Ishikawa (cell line): ENCODE results near the gene SLC25A15.

Experiments used
- CEBPB ChIP-seq: IDR thresholded peaks from 2 replicates; pipeline ENCODE4 v1.6.1; 2012
- CREB1 ChIP-seq: IDR thresholded peaks from 2 replicates; pipeline ENCODE4 v1.6.1; 2012; ENCODE audit warnings: low read depth
- EGR1 ChIP-seq: IDR thresholded peaks from 2 replicates; pipeline ENCODE4 v1.6.1; 2012
- EP300 ChIP-seq: IDR thresholded peaks from 2 replicates; pipeline ENCODE4 v1.6.1; 2012; ENCODE audit warnings: borderline replicate concordance
- FOXM1 ChIP-seq: IDR thresholded peaks from 2 replicates; pipeline ENCODE4 v1.6.1; 2012; ENCODE audit warnings: low read depth, borderline replicate concordance
- NFIC ChIP-seq: IDR thresholded peaks from 2 replicates; pipeline ENCODE4 v1.6.1; 2012
- RAD21 ChIP-seq: IDR thresholded peaks from 2 replicates; pipeline ENCODE4 v1.6.1; 2012; ENCODE audit warnings: low read depth
- TAF1 ChIP-seq: IDR thresholded peaks from 2 replicates; pipeline ENCODE4 v1.6.1; 2012; ENCODE audit warnings: low read depth, mild to moderate bottlenecking
- TCF12 ChIP-seq: IDR thresholded peaks from 2 replicates; pipeline ENCODE4 v1.6.1; 2012; ENCODE audit warnings: low read depth
- TEAD4 ChIP-seq: IDR thresholded peaks from 2 replicates; pipeline ENCODE4 v1.6.1; 2012
- YY1 ChIP-seq: IDR thresholded peaks from 2 replicates; pipeline ENCODE4 v1.6.1; 2012; ENCODE audit warnings: low read depth
- ZBTB7A ChIP-seq: IDR thresholded peaks from 2 replicates; pipeline ENCODE4 v1.6.1; 2012; ENCODE audit warnings: low read depth
- TF ChIP-seq, protein P1 (sequence below): IDR thresholded peaks from 2 replicates; pipeline ENCODE4 v1.6.1; 2012
- TF ChIP-seq, protein P2 (sequence below): IDR thresholded peaks from 2 replicates; pipeline ENCODE4 v1.6.1; 2012
- TF ChIP-seq, protein P3 (sequence below): IDR thresholded peaks from 2 replicates; pipeline ENCODE4 v1.6.1; 2012; ENCODE audit warnings: low read depth, mild to moderate bottlenecking

The SLC25A15 gene

DNA sequence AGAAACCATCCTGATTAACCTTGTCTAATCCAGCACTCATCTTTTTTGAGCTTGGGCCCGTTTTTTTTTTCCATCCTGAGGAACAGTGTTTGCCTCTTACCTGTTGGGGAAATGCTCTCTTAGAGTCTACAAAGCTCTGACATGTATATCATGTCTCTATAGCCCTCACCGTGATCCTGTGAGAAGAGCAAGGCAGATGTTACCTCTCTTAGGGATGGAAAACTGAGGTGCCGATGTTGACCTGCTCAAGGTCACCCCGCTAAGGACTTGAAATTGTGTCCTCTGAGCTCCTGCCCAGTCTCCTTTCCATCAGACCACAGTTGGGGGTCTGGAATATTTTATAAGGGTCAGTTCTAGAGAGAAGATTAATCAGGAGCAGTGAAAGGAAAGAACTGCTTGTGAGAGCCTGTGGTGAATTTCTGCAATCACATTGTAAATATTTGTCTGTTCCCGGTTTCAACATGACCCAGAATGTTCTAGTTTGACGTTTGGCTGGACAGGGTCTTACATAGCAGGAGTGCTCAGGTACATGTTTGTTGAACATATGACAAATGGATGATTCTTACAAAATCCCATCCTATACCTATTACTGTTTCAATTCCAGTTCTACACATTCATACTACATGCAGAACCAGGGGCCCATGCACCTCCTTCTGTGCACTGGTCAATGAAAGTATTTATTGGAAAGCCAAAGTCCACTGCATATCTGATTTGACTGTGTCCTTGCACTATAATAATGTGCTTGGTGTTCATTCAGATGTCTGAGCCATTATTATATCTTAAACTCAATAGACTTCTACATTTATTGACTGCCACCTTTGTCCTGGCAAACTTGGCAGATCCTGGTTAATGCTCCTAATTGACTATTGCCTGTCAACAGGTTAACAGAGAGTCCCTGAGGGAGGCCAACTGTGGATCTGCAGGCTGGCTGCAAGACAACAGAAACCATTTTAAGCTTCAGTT is 12.1 kb downstream of the SLC25A15 start:
- TF ChIP-seq ZBTB7A (no peak), TAF1 (no peak), TEAD4 (no peak), RAD21 (no peak), FOXM1 (no peak), EP300 (no peak), EGR1 (no peak), NFIC (no peak), YY1 (no peak), TCF12 (no peak), CEBPB (no peak), CREB1 (no peak)
- TF ChIP-seq, protein P1, sequence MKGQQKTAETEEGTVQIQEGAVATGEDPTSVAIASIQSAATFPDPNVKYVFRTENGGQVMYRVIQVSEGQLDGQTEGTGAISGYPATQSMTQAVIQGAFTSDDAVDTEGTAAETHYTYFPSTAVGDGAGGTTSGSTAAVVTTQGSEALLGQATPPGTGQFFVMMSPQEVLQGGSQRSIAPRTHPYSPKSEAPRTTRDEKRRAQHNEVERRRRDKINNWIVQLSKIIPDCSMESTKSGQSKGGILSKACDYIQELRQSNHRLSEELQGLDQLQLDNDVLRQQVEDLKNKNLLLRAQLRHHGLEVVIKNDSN, result no peak
- TF ChIP-seq, protein P2, sequence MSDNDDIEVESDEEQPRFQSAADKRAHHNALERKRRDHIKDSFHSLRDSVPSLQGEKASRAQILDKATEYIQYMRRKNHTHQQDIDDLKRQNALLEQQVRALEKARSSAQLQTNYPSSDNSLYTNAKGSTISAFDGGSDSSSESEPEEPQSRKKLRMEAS, result no peak
- TF ChIP-seq, protein P3, sequence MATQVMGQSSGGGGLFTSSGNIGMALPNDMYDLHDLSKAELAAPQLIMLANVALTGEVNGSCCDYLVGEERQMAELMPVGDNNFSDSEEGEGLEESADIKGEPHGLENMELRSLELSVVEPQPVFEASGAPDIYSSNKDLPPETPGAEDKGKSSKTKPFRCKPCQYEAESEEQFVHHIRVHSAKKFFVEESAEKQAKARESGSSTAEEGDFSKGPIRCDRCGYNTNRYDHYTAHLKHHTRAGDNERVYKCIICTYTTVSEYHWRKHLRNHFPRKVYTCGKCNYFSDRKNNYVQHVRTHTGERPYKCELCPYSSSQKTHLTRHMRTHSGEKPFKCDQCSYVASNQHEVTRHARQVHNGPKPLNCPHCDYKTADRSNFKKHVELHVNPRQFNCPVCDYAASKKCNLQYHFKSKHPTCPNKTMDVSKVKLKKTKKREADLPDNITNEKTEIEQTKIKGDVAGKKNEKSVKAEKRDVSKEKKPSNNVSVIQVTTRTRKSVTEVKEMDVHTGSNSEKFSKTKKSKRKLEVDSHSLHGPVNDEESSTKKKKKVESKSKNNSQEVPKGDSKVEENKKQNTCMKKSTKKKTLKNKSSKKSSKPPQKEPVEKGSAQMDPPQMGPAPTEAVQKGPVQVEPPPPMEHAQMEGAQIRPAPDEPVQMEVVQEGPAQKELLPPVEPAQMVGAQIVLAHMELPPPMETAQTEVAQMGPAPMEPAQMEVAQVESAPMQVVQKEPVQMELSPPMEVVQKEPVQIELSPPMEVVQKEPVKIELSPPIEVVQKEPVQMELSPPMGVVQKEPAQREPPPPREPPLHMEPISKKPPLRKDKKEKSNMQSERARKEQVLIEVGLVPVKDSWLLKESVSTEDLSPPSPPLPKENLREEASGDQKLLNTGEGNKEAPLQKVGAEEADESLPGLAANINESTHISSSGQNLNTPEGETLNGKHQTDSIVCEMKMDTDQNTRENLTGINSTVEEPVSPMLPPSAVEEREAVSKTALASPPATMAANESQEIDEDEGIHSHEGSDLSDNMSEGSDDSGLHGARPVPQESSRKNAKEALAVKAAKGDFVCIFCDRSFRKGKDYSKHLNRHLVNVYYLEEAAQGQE, result no peak

DNA sequence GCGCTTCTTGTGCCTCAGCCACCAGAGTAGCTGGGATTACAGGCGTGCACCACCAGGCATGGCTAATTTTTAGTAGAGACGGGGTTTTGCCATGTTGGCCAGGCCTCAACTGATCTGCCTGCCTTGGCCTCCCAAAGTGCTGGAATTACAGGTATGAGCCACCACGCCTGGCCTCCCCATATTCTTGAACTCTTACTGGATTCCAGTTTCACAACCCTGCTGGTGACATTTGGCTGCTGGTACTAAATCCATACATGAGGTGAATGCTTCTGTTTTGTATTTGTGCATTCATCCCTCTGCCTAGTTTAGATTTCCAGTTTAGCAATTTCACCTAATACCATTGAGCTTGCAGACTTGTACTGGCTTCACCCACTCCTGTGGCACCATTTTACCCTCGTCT is 13.9 kb downstream of the SLC25A15 start:
- no peak for TF ChIP-seq CREB1
- TF ChIP-seq, protein P2, result no peak
- no peak for TF ChIP-seq CEBPB
- no peak for TF ChIP-seq YY1
- no peak for TF ChIP-seq TEAD4
- TF ChIP-seq EP300, result no peak
- TF ChIP-seq, protein P3, result no peak
- TF ChIP-seq FOXM1, result no peak
- no peak for TF ChIP-seq RAD21
- no peak for TF ChIP-seq TAF1
- no peak for TF ChIP-seq ZBTB7A
- no peak for TF ChIP-seq NFIC
- TF ChIP-seq EGR1, result no peak
- TF ChIP-seq TCF12, result no peak
- TF ChIP-seq, protein P1, result no peak

DNA sequence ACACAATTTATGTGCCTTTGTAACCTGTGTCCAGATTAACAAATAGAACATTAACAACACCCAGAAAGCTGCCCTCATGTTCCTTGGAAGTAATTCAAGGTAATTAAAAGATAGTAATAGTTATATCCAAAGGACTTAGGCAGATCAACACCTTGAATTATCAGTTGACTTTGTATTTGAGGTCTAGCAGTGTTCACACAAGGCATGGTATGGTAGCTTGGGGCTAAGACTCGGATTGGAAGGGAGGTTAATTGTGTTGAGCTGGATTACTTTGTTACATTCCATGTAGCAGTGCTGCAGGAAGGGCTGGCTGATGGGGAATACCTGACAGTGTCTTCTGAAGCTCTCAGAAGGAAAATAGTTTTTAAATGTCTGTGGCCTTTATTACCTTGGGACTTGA is 16.8 kb downstream of the SLC25A15 start:
- TF ChIP-seq NFIC (no peak), CEBPB (no peak), TAF1 (no peak)
- TF ChIP-seq, protein P1, result no peak

DNA sequence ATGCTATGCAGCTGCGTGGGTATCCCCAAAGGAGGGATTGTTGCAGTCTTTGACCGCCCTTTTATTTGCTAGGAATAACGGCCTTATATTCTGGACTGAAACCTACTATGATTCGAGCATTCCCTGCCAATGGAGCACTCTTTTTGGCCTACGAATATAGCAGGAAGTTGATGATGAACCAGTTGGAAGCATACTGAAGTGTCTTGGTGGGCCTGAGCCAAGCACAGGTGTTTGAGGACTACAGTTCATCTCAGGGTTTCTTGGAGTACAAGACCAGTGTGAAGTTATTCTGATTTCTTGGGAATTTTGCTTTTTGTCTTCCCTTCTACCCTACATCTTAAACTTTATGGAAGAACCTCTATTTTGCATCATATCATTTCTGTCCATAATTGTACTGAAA is 20.1 kb downstream of the SLC25A15 start:
- TF ChIP-seq ZBTB7A, result no peak
- TF ChIP-seq FOXM1, result no peak
- TF ChIP-seq TAF1, result no peak
- TF ChIP-seq, protein P3, result no peak
- no peak for TF ChIP-seq EP300
- TF ChIP-seq NFIC, result no peak
- TF ChIP-seq YY1, result no peak
- no peak for TF ChIP-seq TCF12
- TF ChIP-seq EGR1, result no peak
- no peak for TF ChIP-seq CREB1
- TF ChIP-seq, protein P2, result no peak
- TF ChIP-seq CEBPB, result no peak
